ENCODE data around the gene MKI67.

The MKI67 gene

DNA sequence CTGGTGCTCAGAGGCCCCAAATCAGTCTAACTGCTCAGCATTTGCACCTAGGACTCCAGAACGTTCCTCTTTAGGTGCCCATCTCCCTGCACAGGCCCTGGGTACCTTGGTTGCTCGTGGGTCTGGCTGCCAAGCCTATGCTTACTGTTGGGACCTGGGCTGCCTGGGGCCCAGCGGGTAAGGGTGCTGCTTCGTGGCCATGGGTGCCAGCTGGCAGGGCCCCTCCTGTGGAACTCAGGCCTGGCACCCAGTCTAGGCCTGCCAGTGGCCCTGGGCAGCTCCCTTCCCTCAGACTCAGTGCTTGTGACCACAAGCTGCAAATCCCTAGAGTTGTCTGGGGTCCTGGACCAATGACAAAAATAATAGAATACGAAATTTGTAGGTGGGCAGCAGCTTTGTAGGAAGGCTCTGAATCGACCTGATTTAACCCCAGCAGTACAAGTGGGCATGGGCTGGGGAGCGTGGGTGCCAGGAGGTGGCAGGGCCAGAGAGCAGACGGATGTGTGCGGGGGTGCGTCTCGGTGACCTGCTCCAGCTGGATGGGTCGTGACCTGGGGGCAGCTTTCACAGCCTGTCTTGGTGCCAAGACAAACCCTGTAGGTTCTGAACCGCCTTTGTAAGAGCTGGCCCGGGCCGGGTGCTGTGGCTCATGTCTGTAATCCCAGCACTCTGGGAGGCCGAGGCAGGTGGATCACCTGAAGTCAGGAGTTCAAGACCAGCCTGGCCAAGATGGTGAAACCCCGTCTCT lies 69.7 kb downstream of the MKI67 start:
- in situ Hi-C loops (cut with MboI; ENCODE audit: low sequenced_read_pairs), result no loop called here

DNA sequence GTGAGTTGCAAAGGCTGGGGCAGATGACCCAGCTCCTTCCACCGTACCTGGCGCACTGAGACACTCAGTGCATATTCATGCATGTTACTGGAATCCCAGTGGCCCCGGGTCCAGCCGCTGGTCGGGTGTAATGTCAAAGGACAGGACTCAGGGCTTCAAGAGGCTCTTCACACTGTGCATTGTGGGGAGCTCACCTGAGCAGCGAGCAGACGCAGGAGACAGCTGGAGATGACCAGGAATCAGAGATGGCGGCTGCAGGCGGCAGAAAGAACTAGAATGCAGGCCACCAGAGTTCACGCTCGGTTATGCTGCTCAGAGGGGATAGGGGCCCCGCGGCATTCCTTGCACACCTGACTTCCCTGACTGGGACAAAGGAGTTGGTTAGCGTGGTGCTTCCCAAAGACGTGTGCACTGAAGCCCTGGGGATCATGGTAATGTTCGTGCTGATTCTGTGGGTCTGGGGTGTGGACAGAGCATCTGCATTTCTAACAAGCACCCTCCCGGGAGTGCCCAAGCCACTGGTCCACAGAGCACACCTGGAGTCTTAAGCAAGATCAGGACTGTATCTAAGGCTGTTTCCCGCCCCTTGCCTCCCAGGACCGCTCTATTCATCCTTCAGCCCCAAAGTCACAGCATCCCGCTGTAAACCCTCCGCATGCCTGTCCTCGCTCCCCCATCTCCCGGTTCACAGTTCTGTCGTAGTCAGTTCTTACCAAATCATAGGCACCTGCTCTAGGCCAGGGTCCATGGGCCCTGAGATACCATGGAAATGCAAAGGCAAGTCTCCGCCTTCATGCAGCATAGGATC lies 71.0 kb downstream of the MKI67 start:
- in situ Hi-C loops (cut with MboI; ENCODE audit: low sequenced_read_pairs), result no loop called here

DNA sequence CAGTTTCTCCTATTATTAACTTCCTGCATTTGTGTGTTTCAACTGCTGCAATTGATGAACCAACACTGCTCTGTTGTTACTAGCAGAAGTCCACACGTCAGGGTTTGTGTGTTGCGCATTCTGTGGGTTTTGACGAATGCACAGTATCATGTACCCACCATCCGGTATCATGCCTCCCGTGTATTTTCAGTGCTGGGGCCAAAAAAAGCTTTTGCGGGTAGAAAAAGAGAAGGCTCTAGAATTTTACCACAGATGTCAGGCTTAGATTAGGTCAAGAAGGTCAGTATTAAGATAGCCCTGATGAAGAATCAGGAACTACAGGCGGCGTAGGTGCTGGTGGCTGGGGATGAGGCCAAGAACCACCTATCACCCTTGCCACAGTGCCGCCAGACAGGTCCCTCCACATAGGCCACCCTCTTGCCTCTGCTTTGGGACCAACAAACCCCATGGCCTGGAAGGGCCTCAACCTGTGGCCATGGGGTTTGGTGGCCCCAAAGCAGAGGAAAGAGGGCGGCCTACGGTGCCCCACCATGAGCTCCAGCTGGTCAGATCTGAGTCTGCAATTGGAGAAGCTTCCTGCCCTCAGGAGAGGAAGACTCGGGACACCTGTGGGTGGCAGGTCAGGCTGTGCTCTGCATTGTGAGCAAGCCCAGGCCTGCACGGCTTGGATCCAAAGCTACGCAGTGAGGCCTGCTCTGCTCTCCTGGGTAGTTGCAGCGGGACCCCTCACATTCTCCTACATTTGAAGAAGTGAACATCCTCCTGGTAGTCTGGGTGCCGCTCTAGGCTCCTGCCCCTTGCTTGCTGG lies 71.9 kb downstream of the MKI67 start:
- in situ Hi-C loops (cut with MboI; ENCODE audit: low sequenced_read_pairs), result no loop called here

DNA sequence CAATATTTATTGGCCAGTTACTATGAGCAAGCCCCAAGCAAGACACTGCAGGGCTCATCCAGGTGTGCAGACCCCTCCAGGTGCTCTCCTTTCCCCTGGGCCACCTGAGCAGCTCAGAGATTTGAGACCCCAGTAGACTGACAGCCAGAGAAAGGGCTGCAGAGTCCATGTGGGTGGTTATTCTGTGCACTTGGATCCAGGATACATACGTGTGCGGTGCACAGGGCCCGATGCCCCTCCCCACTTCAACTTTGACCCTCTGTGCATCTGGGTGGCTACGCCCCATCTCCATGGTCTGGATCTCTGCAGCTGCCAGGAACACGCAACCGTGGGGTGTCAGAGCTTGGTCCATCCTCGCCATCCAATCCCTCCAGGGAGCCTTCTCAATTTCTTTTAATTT lies 72.9 kb downstream of the MKI67 start:
- in situ Hi-C loops (cut with MboI; ENCODE audit: low sequenced_read_pairs), result no loop called here

DNA sequence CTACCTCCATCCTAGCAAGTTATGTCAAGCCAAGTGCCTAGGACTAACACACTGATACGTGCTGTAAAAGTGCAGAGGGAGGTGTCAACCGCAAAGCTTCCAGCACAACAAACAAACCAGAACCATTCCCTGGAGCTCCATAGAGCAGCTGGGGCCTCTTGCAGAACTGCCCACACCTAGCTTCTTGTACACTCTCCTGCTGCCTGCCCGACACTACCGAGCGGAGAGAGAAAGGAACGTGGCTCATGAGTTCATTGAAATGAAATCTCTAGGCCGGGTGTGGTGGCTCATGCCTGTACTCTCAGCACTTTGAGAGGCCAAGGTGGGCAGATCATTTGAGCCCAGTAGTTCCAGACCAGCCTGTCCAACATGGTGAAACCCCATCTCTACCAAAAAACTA lies 73.5 kb downstream of the MKI67 start:
- in situ Hi-C loops (cut with MboI; ENCODE audit: low sequenced_read_pairs), result no loop called here

DNA sequence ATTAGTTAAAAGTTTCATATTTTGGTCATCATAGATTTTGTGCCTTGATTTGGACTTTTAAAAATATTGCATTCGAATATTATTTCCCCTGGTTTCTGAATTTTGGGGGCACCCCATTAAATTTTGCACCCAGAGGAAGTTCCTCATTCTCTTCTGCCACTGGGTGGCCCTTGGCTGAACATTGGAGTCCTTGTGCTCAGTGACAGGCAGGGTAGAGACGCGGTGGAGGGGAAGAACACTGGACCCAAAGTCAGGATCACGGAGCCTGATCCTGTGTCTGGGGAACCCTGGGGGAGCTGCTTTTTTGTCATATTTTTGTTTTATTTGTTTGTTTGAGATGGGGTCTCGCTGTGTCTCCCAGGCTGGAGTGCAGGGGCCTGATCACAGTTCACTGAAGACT lies 74.7 kb downstream of the MKI67 start:
- in situ Hi-C loops (cut with MboI; ENCODE audit: low sequenced_read_pairs), result no loop called here

DNA sequence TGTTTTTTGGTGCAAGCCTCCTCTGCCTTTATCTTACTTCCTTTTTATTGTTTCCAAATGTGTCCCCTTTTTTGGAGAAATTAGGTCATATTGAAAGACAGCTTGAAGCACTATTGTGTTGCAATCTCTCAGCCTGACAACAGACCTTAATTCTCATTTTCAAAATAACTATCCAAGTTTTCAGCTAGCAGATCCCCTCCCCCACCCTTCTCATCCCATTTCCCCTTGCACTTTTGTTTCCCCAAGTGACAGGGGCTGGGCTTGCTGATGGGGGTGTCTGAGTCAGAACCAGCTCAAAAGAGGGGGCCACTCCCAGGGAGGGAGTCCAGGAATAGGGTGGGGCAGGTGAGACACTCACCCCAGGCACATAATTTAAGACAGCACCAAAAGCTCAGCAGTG lies 75.3 kb downstream of the MKI67 start:
- in situ Hi-C loops (cut with MboI; ENCODE audit: low sequenced_read_pairs), result no loop called here

DNA sequence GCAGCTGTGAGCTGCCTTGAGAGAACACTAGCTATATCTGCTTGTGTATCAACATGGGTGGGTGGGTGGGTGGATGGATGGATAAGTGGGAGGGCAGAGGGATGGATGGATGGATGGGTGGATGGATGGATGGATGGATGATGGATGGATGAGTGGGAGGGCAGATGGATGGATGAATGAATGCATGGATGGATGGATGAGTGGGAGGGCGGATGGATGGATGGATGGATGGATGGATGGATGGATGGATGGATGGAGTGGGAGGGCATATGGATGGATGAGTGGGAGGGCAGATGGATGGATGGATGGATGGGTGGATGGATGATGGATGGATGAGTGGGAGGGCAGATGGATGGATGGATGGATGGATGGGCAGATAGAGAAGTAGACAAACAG lies 76.1 kb downstream of the MKI67 start:
- in situ Hi-C loops (cut with MboI; ENCODE audit: low sequenced_read_pairs), result no loop called here

DNA sequence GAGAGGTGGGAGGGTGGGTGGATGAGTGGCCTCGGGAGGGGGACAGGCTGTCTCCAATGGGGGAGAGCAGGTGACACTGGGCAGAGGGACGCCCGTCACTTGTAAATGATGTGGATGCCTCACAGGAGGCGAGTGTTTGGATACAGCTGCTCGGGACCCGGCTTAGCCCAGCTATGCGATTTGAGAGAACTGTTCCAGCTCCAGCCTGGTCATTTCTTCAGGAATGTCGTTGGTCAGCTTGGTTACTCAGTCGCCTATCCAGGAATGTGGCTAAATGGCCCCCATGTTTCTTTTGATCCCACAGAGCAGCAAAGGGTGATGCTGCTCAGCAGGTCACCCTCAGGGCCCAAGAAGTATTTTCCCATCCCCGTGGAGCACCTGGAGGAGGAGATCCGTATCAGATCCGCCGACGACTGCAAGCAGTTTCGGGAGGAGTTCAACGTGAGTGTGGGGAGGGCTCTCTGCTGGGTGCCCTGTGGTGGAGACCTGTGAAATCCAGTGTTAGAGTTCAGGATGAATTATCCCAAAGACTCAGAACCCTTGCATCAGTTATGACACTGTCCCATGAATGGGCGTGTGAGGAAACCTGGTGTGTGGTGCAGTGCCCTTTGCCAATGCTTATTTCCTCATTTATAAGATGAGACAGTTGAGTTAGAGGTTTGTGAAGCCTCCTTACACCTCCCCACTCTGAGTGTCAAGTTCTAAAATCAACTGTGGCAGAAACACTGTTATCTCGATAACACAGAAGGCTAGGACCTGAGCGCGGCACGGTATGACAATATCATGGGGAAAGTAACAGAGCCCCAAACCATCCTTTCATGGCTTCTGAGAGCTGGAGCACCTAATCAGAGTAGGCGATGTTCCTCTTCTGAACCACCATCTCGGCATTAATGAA lies 76.8 kb downstream of the MKI67 start:
- in situ Hi-C loops (cut with MboI; ENCODE audit: low sequenced_read_pairs), result no loop called here

DNA sequence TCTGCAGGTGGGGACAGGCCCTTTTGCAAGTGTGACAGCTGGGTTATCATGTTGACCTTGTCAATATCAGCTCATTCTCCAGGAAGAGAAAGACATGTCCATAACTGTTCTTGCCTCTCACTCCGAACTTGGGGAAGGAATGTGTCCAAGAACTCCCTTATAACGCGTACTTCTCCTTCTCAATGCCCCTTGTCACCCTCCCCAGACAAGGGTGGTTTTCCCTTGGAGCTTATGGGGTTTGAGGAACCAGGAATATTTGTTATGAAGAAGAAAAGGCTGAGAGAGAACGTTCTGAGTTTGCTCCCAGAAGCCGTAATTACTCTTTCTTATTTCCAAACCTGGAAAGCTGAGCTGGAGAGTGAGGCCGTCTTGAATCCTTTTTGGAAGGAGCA lies 77.4 kb downstream of the MKI67 start:
- in situ Hi-C loops (cut with MboI; ENCODE audit: low sequenced_read_pairs), result no loop called here

DNA sequence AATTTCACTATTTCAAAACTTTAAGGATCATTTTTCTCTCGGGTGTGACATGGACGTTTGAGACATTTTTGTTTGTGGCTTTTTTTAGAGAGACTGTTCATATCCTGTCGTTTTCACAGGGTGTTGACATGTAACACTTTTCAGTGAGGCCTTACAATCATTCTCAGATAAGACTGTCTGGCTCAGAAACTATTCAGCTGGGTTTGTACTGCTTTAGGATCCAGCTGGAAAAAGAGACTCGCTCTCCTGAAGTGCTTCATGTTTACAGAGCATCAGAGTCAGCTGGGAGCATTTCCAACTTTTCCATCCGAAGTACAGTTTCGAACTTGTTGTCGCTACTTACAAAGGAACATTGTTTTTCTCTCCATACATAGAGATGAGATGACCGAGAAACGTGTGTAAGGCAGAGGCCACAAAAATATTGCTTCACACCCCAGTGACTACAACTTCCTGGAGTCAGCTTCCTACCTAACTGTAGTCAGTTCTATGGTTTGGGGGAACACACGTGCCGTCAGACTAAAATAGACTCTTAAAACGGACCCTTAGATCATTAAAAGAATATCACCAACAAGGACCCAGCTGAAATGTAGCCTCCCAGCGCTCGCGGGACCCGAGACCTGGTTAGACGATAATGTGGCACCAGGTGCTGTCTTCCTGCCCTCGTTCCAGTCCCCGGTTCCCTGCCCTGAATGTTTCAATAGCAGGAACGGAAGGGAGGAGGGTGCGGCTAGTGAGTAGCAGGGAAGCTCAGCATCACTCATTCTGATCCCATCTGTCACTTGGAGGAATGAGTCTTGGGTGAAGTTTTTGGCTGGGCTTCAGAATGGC lies 78.0 kb downstream of the MKI67 start:
- in situ Hi-C loops (cut with MboI; ENCODE audit: low sequenced_read_pairs), result no loop called here

DNA sequence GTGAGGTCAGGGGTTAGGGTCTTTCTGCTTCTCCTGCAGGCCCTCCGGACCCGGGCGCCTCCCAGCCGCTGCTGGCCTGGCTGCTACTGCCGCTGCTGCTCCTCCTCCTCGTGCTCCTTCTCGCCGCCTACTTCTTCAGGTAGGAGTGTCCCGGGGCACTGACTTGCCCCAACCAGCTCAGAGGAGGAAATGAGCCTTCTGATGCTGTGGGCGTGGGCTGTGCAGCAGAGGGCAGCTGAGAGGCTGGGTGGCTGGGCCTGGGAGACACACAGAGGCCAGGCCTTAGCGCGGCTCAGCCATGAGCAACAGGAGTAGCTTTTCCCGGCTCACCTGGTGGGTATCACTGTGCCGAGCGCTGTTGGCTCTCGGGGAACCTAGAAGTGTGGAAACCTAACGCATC lies 78.9 kb downstream of the MKI67 start:
- in situ Hi-C loops (cut with MboI; ENCODE audit: low sequenced_read_pairs), result no loop called here

DNA sequence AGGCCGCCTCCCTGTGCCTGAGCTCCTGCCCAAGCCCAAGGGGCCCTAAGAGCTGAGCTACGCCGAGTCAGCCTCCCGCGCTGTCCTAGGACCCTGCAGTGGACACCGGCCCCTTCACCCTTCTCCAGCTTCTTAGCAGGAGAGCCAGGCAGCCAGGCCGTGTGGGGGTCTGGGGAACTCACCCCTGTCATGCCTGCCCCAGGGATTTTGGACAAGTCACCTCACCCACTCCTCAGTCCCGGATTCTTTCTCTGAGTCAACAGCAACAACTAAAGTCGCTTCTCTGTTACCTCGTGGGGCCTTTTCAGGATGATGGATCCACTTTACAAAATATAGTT lies 79.3 kb downstream of the MKI67 start:
- in situ Hi-C loops (cut with MboI; ENCODE audit: low sequenced_read_pairs), result no loop called here
